ENCODE results near the gene ATP5F1E.
A peak's percentile ranks its signal among the peaks of the same experiment; 100 is the strongest.

Gene ATP5F1E

GRCh38 chr20:59032023-59032712 lies at the start of gene ATP5F1E:
ATP5F1E (minus strand) TSS chr20:59032335; CDS start chr20:59032251, 84 bp downstream.
- DNase-seq (ENCODE audit: low read depth), result peak; percentile 96

- DNase-seq (ENCODE audit: low read depth), result no peak
Observed at GRCh38 chr20:59081036-59081435, 48.9 kb upstream of the ATP5F1E start.

GRCh38 chr20:59078231-59078630 lies 46.1 kb upstream of the ATP5F1E start:
- no peak for DNase-seq (ENCODE audit: low read depth)

GRCh38 chr20:59077705-59078104 lies 45.6 kb upstream of the ATP5F1E start:
- no peak for DNase-seq (ENCODE audit: low read depth)

- DNase-seq (ENCODE audit: low read depth), result no peak
Observed at GRCh38 chr20:59075934-59076508, 43.9 kb upstream of the ATP5F1E start.

- no peak for DNase-seq (ENCODE audit: low read depth)
Observed at GRCh38 chr20:59074456-59074855, 42.3 kb upstream of the ATP5F1E start.

GRCh38 chr20:59073582-59073981 lies 41.4 kb upstream of the ATP5F1E start:
- no peak for DNase-seq (ENCODE audit: low read depth)

- no peak for DNase-seq (ENCODE audit: low read depth)
Observed at GRCh38 chr20:59071216-59071615, 39.1 kb upstream of the ATP5F1E start.

GRCh38 chr20:59069026-59069425 lies 36.9 kb upstream of the ATP5F1E start:
- DNase-seq (ENCODE audit: low read depth), result no peak

GRCh38 chr20:59068534-59068933 lies 36.4 kb upstream of the ATP5F1E start:
- DNase-seq (ENCODE audit: low read depth), result no peak

GRCh38 chr20:59064214-59064722 lies 32.1 kb upstream of the ATP5F1E start:
- no peak for DNase-seq (ENCODE audit: low read depth)

- DNase-seq (ENCODE audit: low read depth), result no peak
Observed at GRCh38 chr20:59063358-59064213, 31.5 kb upstream of the ATP5F1E start.

- DNase-seq (ENCODE audit: low read depth), result no peak
Observed at GRCh38 chr20:59062081-59062480, 29.9 kb upstream of the ATP5F1E start.

GRCh38 chr20:59055302-59055701 lies 23.2 kb upstream of the ATP5F1E start:
- no peak for DNase-seq (ENCODE audit: low read depth)

GRCh38 chr20:59051666-59052185 lies 19.6 kb upstream of the ATP5F1E start:
- DNase-seq (ENCODE audit: low read depth), result no peak

- no peak for DNase-seq (ENCODE audit: low read depth)
Observed at GRCh38 chr20:59050437-59050836, 18.3 kb upstream of the ATP5F1E start.

GRCh38 chr20:59048681-59049030 lies 16.5 kb upstream of the ATP5F1E start:
- DNase-seq (ENCODE audit: low read depth), result no peak

- no peak for DNase-seq (ENCODE audit: low read depth)
Observed at GRCh38 chr20:59047938-59048680, 16.0 kb upstream of the ATP5F1E start.

GRCh38 chr20:59046862-59047261 lies 14.7 kb upstream of the ATP5F1E start:
- DNase-seq (ENCODE audit: low read depth), result no peak

GRCh38 chr20:59044796-59045195 lies 12.7 kb upstream of the ATP5F1E start:
- no peak for DNase-seq (ENCODE audit: low read depth)

- DNase-seq (ENCODE audit: low read depth), result no peak
Observed at GRCh38 chr20:59044295-59044694, 12.2 kb upstream of the ATP5F1E start.

GRCh38 chr20:59043698-59044097 lies 11.6 kb upstream of the ATP5F1E start:
- no peak for DNase-seq (ENCODE audit: low read depth)

Data from activated T-cell treated with anti-CD3 and anti-CD28 coated beads for 24 hours (primary cell).